Germinal center (tissue), 1 donor: ENCODE measurements around the gene CWC22.
"Not testable (repeated sequence)": the region's sequence is repeated elsewhere in the genome, so short reads cannot be mapped to it uniquely, and the experiment has no call there.

Experiments used
- DNase-seq: peaks from one replicate; pipeline ENCODE4 v3.0.0; 2012; ENCODE audit warnings: mixed read lengths, low spot score

CWC22 gene

DNA sequence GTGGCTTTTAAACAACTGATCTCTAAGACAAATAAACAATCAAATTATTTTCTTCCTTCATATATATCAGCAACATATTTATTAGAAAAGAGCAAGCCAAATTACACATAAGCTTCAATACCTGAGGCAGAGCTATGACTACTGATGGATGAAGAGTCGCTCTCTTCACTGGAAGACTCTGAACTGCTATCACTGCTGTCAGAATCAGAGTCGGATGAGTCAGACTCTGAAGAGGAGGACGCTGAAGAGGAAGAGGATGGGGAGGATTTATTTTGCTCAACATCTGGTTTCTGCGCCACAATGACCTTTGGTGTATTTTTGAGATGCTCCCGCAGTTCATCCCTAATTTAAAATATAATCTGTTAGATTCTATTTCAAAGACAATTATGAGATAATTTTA lies 56.7 kb downstream of the CWC22 start:
- DNase-seq, result no peak

DNA sequence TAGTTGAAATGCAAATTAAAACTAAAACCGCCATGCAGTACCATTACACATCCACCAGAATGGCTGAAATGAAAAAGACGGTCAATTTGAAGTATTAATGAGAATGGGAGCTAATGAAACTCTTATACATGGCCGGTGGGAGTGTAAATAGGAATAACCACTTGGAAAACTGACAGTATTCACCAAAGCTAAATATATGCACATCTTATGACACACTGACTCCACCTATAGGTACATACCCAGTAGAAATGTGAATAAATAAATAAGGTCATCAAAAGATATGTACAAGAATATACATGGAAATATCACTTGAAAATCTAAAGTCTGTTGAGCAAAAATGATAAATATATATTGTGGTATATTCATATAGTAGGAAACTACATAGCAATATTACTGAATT lies 57.7 kb downstream of the CWC22 start:
- DNase-seq, result no peak

DNA sequence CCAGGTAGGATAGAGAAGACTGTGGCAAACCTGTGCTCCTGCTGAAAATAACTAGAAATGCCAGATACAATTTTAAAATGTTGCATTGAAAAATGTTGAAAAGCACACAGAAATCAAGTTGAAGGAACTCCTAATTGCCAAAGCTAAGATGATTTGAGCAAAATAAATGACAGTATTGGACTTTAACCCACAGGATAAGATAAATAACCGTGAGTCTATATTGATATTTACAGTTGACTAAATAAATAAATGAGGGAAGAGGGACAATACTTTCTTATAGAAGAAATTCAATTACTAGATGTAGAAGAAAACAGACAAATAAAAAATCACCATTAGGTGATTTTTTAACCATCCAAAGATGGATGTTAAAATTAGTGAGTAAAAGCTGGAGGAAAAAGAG lies 59.0 kb downstream of the CWC22 start:
- DNase-seq, result no peak

DNA sequence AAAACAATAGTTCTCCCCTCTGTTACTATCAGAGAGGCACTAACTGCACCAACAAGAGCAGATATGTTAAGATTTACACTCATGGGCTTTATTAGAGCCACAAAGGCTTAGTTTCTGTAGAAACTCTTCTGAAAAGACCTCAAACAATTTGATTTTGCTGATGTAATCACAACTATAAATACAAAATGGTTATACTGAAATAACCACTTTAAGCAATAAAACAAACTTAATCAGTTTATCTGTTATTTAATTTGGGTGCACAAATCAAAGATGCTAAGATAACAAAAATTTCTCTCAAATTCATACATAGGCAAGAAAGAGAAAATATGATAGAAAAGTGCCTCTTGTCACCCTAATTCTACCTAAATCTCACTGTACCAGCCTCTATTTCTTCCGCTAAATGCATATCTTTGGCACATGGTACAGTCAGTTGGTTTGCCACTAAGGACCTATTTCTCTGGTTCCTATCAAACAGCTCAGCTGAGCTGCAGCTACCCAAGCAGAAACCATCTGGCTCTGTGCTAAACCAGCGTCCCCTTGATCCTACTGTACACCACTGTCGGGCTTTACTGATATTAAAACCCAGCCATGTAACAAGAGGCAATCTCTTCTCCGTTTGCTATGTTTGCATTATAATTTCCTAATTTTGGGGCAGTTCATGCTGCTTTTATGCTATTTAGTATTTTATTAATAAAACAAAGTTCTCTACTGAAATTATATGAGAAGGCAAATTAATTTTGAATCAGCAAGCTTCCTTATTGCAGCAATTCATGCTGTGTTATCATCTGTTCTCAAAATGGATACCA lies 60.1 kb downstream of the CWC22 start:
- no peak for DNase-seq

DNA sequence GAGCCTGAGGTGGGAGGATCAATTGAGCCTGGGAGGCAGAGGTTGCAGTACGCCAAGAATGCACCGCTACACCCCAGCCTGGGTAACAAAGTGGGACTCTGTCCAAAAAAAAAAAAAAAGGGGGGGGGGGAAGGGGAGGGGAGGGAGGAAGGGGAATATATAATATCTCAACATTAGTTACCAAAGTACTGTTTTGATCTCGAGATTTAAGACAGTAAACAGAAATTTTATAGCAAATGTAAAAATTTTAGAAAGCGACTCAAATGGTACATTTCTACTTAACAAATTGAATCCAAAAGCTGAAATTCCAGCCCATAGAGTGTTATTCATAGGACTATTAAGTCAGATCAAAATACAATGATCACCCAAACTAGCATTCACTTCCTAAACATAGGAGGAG lies 60.8 kb downstream of the CWC22 start:
- DNase-seq, result no peak

DNA sequence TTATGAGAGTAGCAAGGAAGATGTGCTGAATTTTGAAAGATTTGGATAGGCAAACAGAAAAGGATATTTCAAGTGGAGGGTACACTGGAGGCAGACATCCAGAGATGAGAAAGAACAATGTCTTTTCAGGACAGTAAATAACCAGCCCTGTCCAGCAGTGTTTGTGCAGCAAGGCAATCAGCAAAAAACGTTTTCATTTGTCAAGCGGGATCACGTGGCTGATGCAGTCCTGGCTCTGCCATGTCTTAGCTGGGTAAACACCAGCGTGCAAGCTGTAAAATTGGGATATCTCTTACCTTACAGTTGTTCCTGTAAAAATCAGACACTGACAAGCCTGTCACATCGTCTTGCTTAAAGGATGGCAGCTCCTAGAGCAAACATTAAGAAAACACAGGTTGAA lies 67.8 kb downstream of the CWC22 start:
- no peak for DNase-seq

DNA sequence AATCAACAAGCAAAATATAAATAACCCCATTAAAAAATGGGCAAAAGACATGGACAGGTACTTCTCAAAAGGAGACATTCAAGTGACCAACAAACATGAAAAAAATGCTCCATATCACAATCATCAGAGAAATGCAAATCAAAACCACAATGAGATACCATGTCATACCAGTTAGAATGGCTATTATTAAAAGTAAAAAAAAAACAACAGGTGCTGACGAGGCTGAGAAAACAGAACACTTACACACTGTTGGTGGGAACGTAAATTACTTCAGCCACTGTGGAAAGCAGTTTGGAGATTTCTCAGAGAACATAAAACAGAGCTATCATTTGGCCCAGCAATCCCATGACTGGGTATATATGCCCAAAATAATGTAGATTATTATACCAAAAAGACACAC lies 69.1 kb downstream of the CWC22 start:
- no peak for DNase-seq

DNA sequence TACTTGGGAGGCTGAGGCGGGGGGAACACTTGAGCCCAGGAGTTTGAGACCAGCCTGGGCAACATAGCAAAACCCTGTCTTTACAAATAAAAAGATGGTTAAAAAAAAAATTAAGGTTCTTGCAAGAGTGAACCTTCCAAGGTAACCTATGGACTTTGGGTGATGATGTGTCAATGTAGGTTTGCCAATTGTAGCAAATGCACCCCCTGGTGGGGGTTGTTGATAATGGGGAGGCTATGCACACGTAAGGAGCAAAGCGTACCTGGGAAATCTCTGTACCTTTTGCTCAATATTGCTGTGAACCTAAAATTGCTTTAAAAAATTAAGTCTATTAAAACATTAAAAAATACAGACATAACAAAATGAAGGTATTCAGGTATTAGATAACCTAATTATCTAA lies 70.4 kb downstream of the CWC22 start:
- DNase-seq, result peak; percentile 3

DNA sequence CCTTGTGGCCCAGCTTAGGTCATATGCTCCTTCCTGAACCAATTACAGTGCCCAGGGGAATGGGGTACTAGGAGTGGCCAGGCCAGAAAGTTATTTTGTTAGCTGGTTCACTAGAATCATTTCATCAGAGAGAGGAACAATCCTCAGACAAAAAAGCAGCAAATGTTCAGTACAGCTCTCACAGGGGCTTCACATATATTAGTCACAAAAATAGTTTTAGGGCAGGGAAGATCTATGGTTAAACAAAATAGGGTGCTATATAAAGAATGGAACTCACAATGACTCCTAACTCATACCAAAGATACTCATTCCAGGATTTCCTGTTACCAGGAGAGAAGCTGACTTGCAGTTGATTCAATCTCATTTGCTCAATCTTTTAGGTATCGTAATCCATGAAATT lies 71.0 kb downstream of the CWC22 start:
- no peak for DNase-seq

DNA sequence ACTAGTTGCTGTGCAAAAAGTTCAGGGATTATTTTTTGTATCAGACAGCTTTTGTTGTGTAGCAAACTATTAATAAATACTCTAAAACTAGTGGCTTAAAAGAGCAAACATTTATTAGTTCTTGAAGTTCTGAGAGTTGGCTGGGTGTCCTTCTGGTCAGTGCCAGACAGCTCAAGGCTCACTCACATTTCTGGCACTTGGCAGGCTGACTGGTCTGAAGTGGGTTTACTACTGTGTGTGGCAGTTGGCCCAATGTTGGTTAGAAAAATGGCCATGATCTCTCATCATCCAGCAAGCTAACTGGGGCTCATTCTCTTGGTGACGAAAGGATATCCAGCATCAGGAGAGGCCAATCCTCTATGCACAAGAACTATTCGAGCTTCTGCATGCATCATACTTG lies 74.3 kb downstream of the CWC22 start:
- DNase-seq, result no peak

DNA sequence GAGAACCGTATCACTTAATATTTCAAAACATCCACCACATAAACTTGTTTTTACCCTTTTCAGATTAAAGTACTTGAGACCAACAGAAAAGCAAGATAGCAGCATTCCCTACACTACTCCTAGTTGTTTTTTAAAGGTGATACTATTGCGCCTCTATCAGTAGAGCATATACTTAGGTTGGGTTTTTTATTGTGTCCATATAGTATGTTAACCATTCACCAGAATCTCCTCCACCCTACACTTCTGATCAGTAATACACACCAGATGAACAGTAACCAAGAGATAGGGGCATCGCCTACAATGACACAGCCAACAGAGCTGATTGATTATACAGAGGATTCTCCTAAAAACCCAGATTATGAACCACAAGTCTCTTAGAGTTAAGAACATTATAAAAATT lies 75.6 kb downstream of the CWC22 start:
- no peak for DNase-seq

DNA sequence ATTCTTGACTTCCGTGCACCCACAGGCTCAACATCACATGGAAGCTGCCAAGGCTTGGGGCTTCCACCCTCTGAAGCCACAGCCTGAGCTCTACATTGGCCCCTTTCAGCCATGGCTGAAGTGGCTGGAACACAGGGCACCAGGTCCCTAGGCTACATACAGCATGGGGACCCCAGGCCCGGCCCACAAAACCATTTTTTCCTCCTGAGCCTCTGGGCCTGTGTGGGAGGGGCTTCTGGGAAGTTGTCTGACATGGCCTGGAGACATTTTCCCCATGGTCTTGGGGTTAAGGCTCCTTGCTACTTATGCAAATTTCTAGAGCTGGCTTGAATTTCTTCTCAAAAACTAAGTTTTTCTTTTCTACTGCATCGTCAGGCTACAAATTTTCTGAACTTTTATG lies 77.1 kb downstream of the CWC22 start:
- not testable (repeated sequence) for DNase-seq

DNA sequence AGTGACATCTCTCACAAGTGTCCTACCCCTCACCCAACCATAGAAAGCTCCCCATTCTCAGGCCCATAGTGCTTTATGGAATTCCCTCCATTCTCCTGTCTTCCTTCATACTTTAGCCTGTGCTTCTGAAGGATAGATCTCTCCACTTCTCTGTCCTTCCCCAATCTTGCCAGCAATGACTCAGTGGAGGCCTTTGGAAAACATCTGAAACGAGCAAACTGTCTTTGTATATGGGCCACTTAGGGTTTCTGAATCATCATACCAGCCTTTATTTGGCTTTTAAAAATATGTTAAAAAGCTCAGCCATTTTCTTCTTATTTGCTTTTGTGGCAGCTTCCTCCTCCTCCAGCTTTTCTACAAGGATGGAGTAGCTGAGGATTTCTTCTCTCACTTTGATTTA lies 80.1 kb downstream of the CWC22 start:
- no peak for DNase-seq

DNA sequence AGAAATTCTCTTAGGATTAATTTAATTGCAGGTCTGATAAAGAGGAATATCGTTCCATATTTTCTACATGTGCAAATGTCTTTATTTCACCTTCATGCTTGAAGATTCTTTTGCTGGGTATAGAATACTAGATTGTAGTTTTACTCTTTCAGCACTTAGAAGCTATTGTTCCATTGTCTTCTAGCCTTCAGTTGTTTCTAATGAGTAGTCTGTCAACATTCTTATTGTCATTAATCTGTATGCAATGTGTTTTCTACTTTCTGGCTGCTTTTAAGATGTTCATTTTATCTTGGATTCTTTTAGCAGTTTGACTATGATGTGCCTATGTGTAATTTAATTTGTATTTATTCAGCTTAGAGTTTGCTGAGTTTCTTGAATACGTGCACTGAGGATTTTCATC lies 81.4 kb downstream of the CWC22 start:
- DNase-seq, result no peak

DNA sequence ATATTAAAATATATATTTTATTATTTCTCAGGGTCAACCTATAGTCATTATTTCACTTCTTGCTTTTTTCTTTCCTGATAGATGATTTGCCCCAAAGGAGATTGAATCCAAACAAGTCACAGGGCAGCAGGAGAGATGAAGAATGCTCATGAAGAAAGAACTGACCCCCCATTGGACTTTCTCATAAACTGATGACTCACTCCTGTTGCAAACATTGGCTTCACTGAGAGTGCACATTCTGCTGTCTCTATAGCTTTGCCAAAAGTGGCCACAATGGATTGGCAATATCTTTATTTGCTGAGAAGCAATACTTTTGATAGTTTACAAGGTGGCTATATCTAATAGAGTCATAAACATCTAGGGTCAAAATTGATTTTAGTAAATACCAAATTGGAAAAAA lies 89.8 kb downstream of the CWC22 start:
- DNase-seq, result no peak

DNA sequence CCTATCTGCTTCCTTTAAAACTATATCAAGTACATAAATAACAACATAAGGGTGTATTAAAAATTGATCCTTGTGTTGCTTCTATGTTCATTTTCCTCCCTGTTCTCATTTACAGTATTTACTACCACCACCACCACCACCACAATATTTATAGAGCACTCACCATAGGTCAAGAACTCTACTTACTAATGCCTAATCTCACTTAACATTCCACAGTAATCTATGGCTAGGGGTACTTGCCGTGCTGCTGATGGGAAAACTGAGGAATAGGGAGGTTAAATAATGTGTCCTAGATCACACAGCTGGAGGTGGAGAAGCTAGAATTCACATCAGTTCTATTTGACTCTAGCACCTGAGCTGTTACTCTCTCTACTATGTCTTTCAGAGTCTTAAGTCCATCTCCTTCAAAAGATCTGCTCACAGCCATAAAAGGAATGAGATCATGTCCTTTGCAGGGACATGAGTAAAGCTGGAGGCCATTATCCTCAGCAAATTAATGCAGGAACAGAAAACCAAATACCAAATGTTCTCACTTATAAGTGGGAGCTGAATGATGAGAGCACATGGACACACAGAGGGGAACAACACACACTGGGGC lies 91.6 kb downstream of the CWC22 start:
- DNase-seq, result no peak

DNA sequence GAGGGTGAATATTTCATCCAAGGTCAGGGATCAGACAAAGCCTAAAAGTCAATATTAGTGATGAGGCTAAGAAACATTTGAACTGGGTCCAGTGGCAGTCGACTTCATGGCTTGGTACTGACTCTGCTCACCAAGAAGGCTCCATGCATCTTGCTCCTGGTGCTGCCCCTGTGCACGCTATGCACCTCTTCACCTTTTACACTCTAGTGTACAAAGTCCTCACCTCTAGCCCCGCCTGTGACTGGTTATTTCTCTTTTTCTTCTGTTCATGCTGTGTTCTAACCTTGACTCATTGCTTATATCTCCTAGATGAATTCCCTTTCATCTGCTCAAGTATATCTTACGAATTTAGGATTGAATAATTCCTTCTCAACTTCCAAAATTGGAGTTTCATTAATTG lies 93.3 kb downstream of the CWC22 start:
- no peak for DNase-seq

DNA sequence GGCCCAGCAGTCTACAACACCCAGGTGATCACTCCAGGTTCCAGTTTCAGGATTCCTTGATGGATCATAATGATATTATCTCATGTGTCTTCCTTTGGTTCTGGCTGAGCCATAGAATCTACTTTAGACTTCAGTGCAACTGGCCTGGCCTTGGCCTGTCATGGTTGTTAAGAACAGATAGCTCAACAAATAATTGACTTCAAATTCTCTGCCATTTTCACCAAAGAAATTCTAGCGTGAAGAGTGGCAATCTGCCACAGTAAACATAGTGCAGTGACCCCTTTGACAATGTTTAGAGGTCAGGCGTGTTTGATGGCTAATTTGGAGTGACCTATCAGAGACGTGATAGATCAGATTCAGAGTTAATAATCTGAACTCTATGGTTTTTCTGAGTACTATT lies 95.5 kb downstream of the CWC22 start:
- DNase-seq, result no peak

DNA sequence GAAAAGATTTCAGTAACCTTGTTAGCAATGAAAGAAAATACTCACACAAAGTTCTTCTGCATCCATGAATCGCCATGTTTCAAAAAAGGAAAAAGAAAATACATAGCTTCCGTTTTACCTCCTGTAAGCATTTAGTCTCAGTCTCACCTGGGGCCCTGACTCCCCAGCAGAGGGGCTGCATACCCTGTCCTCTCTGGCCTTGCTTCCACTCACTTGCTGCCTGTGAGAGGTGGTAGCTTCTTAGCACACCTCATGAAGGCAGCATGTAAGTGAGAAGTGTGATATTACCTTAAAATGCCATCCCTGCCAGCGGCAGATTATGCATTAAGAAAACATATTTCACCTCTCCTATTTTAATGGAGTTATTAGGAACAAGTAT lies 96.4 kb downstream of the CWC22 start:
- no peak for DNase-seq

DNA sequence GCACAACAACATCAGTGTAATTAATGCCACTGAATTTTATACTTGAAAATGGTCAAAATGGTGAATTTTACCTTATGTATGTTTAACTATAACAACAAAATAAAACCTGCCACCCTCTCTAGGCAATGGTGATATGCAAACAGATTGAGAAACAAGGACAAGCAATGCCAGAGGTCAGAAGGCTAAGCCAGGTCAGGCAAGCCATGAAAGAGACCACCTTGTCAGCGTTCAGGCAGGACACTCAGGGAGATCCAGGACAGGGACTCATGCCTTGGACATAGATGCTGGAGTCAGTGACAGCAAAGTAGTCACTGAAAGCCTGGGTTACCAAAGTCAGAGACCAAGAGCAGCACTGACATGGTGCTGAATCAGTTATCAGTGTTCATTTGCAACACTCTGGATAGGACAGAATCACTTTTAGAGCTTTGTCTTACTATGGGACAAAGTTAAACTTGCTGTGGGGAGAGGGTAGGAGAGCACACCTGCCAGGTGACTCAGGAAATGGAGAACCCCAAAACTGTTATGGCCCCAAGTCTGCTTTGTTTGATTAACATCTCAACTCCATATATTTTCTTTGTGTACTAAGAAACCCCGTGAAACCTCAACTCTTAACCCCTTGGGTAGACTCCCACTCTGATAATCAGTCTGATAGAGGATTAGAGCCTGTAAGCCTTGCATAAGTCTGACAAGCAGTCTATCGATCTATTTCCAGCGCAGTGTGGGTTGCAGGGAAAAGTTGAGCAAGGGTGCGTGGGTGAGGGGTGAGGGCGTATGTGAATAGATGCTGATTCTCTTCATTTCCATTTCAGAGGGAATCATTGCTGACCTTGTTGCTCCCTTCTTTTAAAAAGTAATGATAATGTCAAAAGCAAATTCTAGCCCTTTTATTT lies 97.0 kb downstream of the CWC22 start:
- no peak for DNase-seq

DNA sequence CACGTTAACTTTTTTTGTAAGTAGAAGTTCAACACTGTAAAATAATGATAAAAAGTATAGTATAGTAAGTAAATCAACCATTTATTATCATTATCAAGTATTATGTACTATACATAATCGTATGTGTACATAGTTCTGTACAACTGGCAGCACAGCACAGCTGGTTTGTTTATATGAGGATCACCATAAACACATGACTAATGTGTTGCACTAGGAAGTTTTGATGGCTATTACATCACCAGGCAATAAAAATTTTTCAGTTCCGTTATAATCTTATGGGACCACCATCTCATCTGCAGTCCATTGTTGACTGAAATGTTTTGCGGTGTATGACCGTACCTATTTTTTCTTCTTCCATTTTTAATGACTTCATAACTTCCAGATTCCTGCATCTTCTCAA lies 106.4 kb downstream of the CWC22 start:
- no peak for DNase-seq

DNA sequence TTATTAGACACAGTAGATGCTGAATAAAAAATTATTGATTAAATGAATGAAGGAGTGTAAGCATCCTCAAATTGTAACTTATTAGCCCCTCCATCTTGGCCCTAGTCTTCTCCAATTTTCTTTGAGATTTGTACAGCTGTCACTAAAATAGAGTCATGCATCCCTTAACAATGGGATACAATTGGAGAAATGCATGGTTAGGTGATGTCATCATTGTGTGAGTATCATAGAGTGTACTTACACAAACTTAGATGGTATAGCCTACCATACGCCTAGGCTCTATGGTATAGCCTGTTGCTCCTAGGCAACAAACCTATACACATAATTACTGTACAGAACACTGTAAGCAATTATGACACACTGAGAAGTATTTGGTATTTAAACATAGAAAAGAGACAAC lies 107.4 kb downstream of the CWC22 start:
- no peak for DNase-seq

DNA sequence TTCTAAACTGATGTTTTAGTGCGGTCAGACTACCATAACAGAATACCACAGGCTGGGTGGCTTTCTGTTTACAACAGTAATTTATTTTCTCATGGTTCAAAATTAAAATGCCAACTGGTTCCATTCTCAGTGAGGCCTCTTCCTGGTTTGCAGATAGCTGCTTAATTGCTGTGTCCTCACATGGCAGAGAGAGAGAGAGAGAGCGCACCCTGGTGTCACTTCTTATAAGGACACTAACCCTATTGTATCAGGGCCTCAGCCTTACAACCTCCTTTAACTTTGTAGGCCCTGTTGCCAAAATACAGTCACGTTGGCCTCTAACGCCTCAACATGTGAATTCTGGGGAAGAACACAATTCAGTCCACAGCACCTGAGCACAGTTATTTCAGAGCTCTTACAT lies 108.2 kb downstream of the CWC22 start:
- DNase-seq, result peak; percentile 23
